K562 (cell line): ENCODE results near the gene FAM131C. TPM values are rescaled to one million over a fixed set of nuclear protein-coding genes. Genes with fewer than 3 reads are reported as not detected.
"Not testable (repeated sequence)": the region's sequence is repeated elsewhere in the genome, so short reads cannot be mapped to it uniquely, and the experiment has no call there.

ENCODE experiments used
- ATAC-seq: fragments of 200-7000 bp; cut with Tn5 transposase; 3 replicates; pipeline ENCODE4 v1.9.1; 2020; ENCODE audit warnings: moderate library complexity
- BruUV-seq: library from RNA; stranded (reverse); fragments of 400-500 nt; replicated peaks from 2 replicates; lab custom pipeline; 2021; lab: Mats Ljungman, UMichigan
- CTCF ChIA-PET: fragments of 300-600 bp; formaldehyde crosslinking; extraction: SDS; loops from one replicate; lab custom pipeline; 2021; ENCODE audit warnings: low intra/inter-chr PET ratio; lab: Yijun Ruan, JAX
- POLR2A ChIA-PET: fragments of 300-600, 350-650 bp; sonication (Branson Sonifier 250); formaldehyde crosslinking; extraction: SDS; loops from one replicate; lab custom pipeline; 2021; ENCODE audit warnings: antibody characterized with exemption, inconsistent platforms; lab: Yijun Ruan, JAX
- DNase-seq, 4 experiments: peaks; one replicate each; pipeline versions ENCODE4 v3.0.0 to v3.0.0-alpha.2; 2011 to 2018; ENCODE audit warnings: low spot score in 3 of 4, mixed read lengths in 3 of 4; ENCODE audit errors: extremely low read depth in 1 of 4
- FAIRE-seq: peaks from 2 replicates; lab custom pipeline; 2011; peaks lifted over from hg19 to GRCh38; lab: Jason Lieb, UNC
- H2AFZ ChIP-seq: 2 replicates; pipeline ENCODE4 v1.6.0; 2011; ENCODE audit warnings: low read depth, low read length, control low read depth, inconsistent platforms
- H3K27ac ChIP-seq: fragments of 200-600 bp; 3 replicates; pipeline ENCODE4 v1.8.0; 2011; ENCODE audit warnings: low read depth, mild to moderate bottlenecking, control low read depth, inconsistent platforms, low read length, moderate library complexity, mixed read lengths; ENCODE audit errors: extremely low read depth
- H3K27me3 ChIP-seq, 2 experiments: fragments of 300-600 bp in 1 of 2; 2 replicates in 1 of 2; 3 replicates in 1 of 2; pipeline versions ENCODE4 v1.6.0 to v1.8.0; 2011; ENCODE audit warnings: inconsistent platforms in 2 of 2, low read length in 2 of 2, mild to moderate bottlenecking in 1 of 2, mixed read lengths in 1 of 2, moderate library complexity in 1 of 2; ENCODE audit not compliant: control insufficient read depth in 2 of 2, insufficient read depth in 2 of 2
- H3K36me3 ChIP-seq: fragments of 300-600 bp; 3 replicates; pipeline ENCODE4 v1.8.0; 2011; ENCODE audit warnings: mild to moderate bottlenecking, low read length, inconsistent platforms; ENCODE audit not compliant: control insufficient read depth, insufficient read depth
- H3K4me1 ChIP-seq, 2 experiments: fragments of 200-600 bp in 1 of 2; replicated peaks in 1 of 2; 2 replicates in 1 of 2; 3 replicates in 1 of 2; pipeline versions ENCODE4 v1.5.1 to v1.8.0; 2011; ENCODE audit warnings: inconsistent platforms in 2 of 2, low read length in 2 of 2, mild to moderate bottlenecking in 1 of 2, mixed read lengths in 1 of 2, moderate library complexity in 1 of 2; ENCODE audit not compliant: control insufficient read depth in 2 of 2, insufficient read depth in 2 of 2
- H3K4me2 ChIP-seq: 2 replicates; pipeline ENCODE4 v1.6.1; 2011; ENCODE audit warnings: low read length, control low read depth, inconsistent platforms, mixed read lengths; ENCODE audit not compliant: insufficient read depth
- H3K4me3 ChIP-seq: fragments of 200-600 bp; sonication (generic), shearing (Covaris generic); 2 replicates; pipeline ENCODE4 v1.5.1; 2016; ENCODE audit warnings: control low read depth, inconsistent platforms
- H3K79me2 ChIP-seq: fragments of 200-600 bp; 3 replicates; pipeline ENCODE4 v1.8.0; 2011; ENCODE audit warnings: low read length, inconsistent platforms; ENCODE audit not compliant: control insufficient read depth, insufficient read depth
- H3K9ac ChIP-seq, 2 experiments: 2 replicates each; pipeline versions ENCODE4 v1.6.0 to v1.6.1; 2011; ENCODE audit warnings: low read depth in 2 of 2, low read length in 2 of 2, control low read depth in 1 of 2, inconsistent platforms in 1 of 2, mild to moderate bottlenecking in 1 of 2, mixed read lengths in 1 of 2; ENCODE audit not compliant: insufficient read depth in 1 of 2
- H3K9me1 ChIP-seq: one replicate; pipeline ENCODE4 v1.6.0; 2011; ENCODE audit warnings: inconsistent platforms, mild to moderate bottlenecking, low read length, moderate library complexity; ENCODE audit not compliant: control insufficient read depth, insufficient read depth
- H3K9me3 ChIP-seq: replicated peaks from 2 replicates; pipeline ENCODE4 v1.5.1; 2011; ENCODE audit warnings: low read depth, low read length, inconsistent platforms; ENCODE audit not compliant: control insufficient read depth, insufficient read depth
- H4K20me1 ChIP-seq: replicated peaks from 2 replicates; pipeline ENCODE4 v1.6.1; 2011; ENCODE audit warnings: low read length, inconsistent platforms, mixed read lengths; ENCODE audit not compliant: control insufficient read depth, insufficient read depth
- JUND ChIP-seq, 2 experiments: IDR thresholded peaks; 2 replicates in 1 of 2; 3 replicates in 1 of 2; pipeline ENCODE4 v1.6.1; 2011; ENCODE audit warnings: borderline replicate concordance in 2 of 2, low read depth in 2 of 2, low read length in 2 of 2, improper control_type of control experiment in 1 of 2, missing biosample characterization in 1 of 2, missing genetic modification characterization in 1 of 2, missing genetic modification reagents in 1 of 2
- NFE2 ChIP-seq: IDR thresholded peaks from 2 replicates; pipeline ENCODE4 v1.6.1; 2014; ENCODE audit warnings: antibody characterized with exemption, low read depth
- PBX2 ChIP-seq, 2 experiments: IDR thresholded peaks in 1 of 2; conservative IDR thresholded peaks in 1 of 2; 2 replicates each; pipeline ENCODE4 v1.6.1; 2016; ENCODE audit warnings: low read depth in 2 of 2, mild to moderate bottlenecking in 1 of 2, missing compliant biosample characterization in 1 of 2, missing genetic modification characterization in 1 of 2, moderate library complexity in 1 of 2
- WGBS: fragments of 100-300 bp; shearing (Covaris generic); methylation state at CpG from one replicate; pipeline ENCODE4 v1.1.6; 2016; ENCODE audit warnings: low coverage, mixed read lengths; ENCODE audit not compliant: insufficient coverage; ENCODE audit errors: missing lambda C conversion rate; 5-methylcytosine and 5-hydroxymethylcytosine counted together
- in situ Hi-C: fragments of 300-500 bp; cut with MboI; formaldehyde crosslinking; loops from 4 replicates; pipeline ENCODE4 v1.15.0; 2018; ENCODE audit warnings: inconsistent platforms, mixed read lengths
- intact Hi-C: fragments of 100-400 bp; cut with micrococcal nuclease; formaldehyde crosslinking; loops from 2 replicates; pipeline ENCODE4 v1.14.2; 2022
- polyA plus RNA-seq, 8 experiments: library from polyadenylated mRNA; depleted of rRNA in 4 of 8; stranded (reverse) in 5 of 8; unstranded in 3 of 8; fragments of >200 nt; fragmentation: Nextera tagmentation in 2 of 8; fragmentation: Illumina TruSeq in 1 of 8; extraction: Ambion mirVana in 2 of 8; extraction: Trizol in 1 of 8; gene quantifications; 2 replicates each; pipeline versions ENCODE4 v1.2.1 to v1.2.3, GENCODE V29; 2011 to 2014; ENCODE audit warnings: inconsistent platforms in 1 of 8, missing spikeins in 1 of 8
- total RNA-seq, 7 experiments: library from RNA; depleted of rRNA in 6 of 7; stranded (reverse); fragments of >200 nt in 6 of 7; fragmentation: Illumina TruSeq in 2 of 7; extraction: Trizol in 2 of 7; gene quantifications; 2 replicates each; pipeline versions ENCODE4 v1.2.1 to v1.2.3, GENCODE V29; 2011 to 2021; ENCODE audit warnings: low replicate concordance in 1 of 7

FAM131C gene
- total and polyA plus RNA-seq, 9 of the 15 experiments (the other 6 are each of a cell fraction or from before 2014, with no cell fraction given) = 0.10 to 0.29 (median 0.16) TPM; not detected in 6

GRCh38 chr1:16038620-16038912, 34.9 kb downstream of the FAM131C start (continued):
- TF ChIP-seq PBX2 (CRISPR knock-in tag; IDR thresholded peaks at IDR 0.05; ENCODE audit: low read depth) = no peak
- TF ChIP-seq PBX2 (tag; conservative IDR thresholded peaks at IDR 0.05; ENCODE audit: low read depth) = no peak
- 0 out of 2 replicates have a peak, but pooled peaks have one; percentile 4 for TF ChIP-seq JUND (IDR thresholded peaks at IDR 0.05; ENCODE audit: borderline replicate concordance, low read depth, low read length)
- no peak for TF ChIP-seq JUND (tag; IDR thresholded peaks at IDR 0.05; ENCODE audit: borderline replicate concordance, low read depth, low read length)
- TF ChIP-seq NFE2 = peak; percentile 31; the same call in 1 of the 2 replicates

GRCh38 chr1:16036461-16036860, 37.0 kb downstream of the FAM131C start:
- H4K20me1 ChIP-seq, H3K9me3 ChIP-seq, CTCF ChIA-PET, DNase-seq, H3K27ac ChIP-seq, intact Hi-C loops, in situ Hi-C loops, ATAC-seq, H3K79me2 ChIP-seq, BruUV-seq, H3K4me2 ChIP-seq, FAIRE-seq, H3K36me3 ChIP-seq, H3K9me1 ChIP-seq, H3K4me3 ChIP-seq, H3K27me3 ChIP-seq, H2AFZ ChIP-seq, H3K9ac ChIP-seq: not testable (repeated sequence)
- peaks cover 4 to 33% of the 10 kb centered on the region in 2 experiments; a peak in 4 of 5 replicates for H3K4me1 ChIP-seq
- WGBS = 28% methylated on average over 10 of the region's 11 CpGs
- POLR2A ChIA-PET = interaction anchor here (1.0 kb wide), 1 partner anchor 21 kb away, joined by 4 read pairs; no protein-coding TSS in a partner anchor
